Measurements from ENCODE around the gene CAPZA2.

GRCh38 chr7:116836911-116837310 lies 25.5 kb upstream of the CAPZA2 start:
- no peak for TF ChIP-seq CTCF (IDR thresholded peaks at IDR 0.05)
- no peak for TF ChIP-seq ZFX (IDR thresholded peaks at IDR 0.05; ENCODE audit: borderline replicate concordance)

Measured in 22Rv1 (cell line).